Epithelial cell of esophagus (primary cell): ENCODE data around the gene GAS2L3.

Experiments used
- DNase-seq: peaks from one replicate; pipeline ENCODE4 v3.0.0; 2010; ENCODE audit warnings: low read depth
- H3K4me3 ChIP-seq: 2 replicates; pipeline ENCODE4 v1.5.1; 2011; ENCODE audit warnings: mild to moderate bottlenecking, low read length, control low read depth
- CTCF ChIP-seq: IDR thresholded peaks from 2 replicates; pipeline ENCODE4 v1.5.1; 2011; ENCODE audit warnings: low read depth, mild to moderate bottlenecking, low read length, control low read depth, inconsistent platforms; ENCODE audit not compliant: insufficient read depth; ENCODE audit errors: missing control alignments

Gene GAS2L3

GRCh38 chr12:100643246-100643645 lies 69.8 kb downstream of the GAS2L3 start:
- no peak overlapping the region for H3K4me3 ChIP-seq
- TF ChIP-seq CTCF: no peak
- peak; percentile 14 for DNase-seq

- no peak for DNase-seq
- no peak for TF ChIP-seq CTCF
- H3K4me3 ChIP-seq: no peak overlapping the region
Measured at GRCh38 chr12:100646896-100647295, 73.4 kb downstream of the GAS2L3 start.

GRCh38 chr12:100651108-100651507 lies 77.6 kb downstream of the GAS2L3 start:
- DNase-seq: no peak
- TF ChIP-seq CTCF: peak; percentile 19
- no peak overlapping the region for H3K4me3 ChIP-seq

GRCh38 chr12:100651694-100652093 lies 78.2 kb downstream of the GAS2L3 start:
- TF ChIP-seq CTCF: no peak
- H3K4me3 ChIP-seq: no peak overlapping the region
- DNase-seq: no peak

DNA sequence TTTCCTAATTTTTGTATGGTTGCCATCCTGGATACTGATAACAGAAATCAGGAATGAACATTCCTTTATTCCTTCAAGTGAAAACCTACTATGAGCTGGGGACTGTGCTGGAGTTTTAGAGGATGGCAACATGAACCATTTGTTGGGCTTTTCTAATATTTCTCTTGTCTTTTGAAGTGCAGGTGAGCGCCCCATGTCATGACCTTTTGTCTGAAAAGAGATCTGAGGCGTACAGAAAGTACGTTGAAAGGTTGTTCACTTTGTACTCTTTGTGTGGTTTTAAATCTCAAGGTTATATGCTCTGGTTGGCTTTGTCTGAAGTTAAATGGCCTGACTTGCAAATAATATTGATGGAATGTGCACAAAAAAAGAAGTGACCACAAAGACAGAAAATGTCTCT lies 79.0 kb downstream of the GAS2L3 start:
- no peak for DNase-seq
- H3K4me3 ChIP-seq: no peak overlapping the region
- TF ChIP-seq CTCF: no peak

DNA sequence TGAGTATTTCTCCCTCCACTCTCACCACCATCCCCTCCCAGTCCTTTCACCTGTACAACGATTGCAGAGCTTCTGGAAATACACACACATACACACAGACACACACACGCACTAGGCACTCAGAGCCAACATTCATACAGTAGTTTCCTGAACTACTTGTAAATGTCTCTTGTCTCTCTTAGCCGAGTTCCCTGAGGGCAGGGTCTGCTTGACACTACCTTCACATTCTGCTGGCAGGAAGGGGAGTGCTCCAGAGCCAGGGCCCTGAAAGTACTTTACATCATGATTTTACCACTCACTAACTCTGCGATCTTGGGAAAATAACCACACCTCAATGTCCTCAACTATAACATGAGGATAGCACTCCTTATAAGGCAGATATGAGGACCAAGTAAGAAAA lies 82.7 kb downstream of the GAS2L3 start:
- TF ChIP-seq CTCF: no peak
- no peak for DNase-seq
- H3K4me3 ChIP-seq: no peak overlapping the region

DNA sequence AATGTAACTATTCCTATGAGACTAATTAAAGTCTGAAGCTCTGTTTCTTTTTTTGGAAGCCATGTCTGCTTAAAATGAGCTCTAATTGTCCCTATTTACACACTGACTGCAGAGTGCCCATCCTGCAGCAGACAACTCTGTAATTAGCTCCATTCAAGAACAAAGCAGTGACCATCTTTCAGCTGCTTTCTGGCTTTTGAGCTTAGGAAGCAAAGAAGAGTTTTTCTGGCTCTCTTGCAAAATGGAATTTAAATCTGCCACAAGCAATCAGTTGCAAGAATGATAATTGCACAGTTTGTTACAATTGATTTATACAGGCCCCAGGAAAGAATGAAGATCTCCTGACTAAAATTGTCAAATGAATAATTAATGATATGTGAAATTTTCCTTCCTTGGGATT lies 83.4 kb downstream of the GAS2L3 start:
- TF ChIP-seq CTCF: no peak
- no peak for DNase-seq
- H3K4me3 ChIP-seq: no peak overlapping the region
